Stimulated activated CD8-positive, alpha-beta memory T cell treated with anti-CD3 and anti-CD28 coated beads, Interleukin-7, amount 100 ng/mL, for 1 hour (primary cell): ENCODE results near the gene CBS.
"Not testable (repeated sequence)": the region's sequence is repeated elsewhere in the genome, so short reads cannot be mapped to it uniquely, and the experiment has no call there.

ENCODE experiments used
- DNase-seq, 2 donors: peaks; one replicate each; pipeline ENCODE4 v3.0.0-alpha.2; 2020; ENCODE audit warnings: low read depth in 2 of 2

Gene CBS

DNA sequence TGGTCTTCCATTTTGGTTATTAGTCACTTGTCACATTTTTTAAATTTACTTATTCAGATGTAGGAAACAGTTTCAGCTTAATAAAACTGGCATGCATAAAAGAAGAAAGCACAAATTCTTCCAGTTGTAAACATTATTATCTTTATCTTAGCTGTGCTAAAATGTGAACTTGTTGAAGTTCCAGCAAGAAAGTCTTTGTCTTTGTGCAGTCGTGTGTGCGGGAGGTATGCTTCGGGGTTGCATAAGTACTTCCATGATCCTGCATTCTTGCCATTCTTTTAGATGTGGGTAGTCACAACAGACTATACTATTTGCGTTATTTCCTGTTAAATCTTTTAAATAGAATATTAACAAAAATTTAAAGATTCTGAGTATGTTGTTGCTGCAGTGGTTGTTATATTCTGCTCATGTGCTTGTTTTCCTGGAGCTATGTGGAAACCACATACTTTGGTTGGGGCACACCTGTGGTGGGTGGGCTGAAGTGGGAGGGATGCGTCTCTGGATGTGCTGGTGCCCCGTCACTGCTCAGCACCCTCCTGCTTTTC is 49.9 kb downstream of the CBS start:
- no peak for DNase-seq

DNA sequence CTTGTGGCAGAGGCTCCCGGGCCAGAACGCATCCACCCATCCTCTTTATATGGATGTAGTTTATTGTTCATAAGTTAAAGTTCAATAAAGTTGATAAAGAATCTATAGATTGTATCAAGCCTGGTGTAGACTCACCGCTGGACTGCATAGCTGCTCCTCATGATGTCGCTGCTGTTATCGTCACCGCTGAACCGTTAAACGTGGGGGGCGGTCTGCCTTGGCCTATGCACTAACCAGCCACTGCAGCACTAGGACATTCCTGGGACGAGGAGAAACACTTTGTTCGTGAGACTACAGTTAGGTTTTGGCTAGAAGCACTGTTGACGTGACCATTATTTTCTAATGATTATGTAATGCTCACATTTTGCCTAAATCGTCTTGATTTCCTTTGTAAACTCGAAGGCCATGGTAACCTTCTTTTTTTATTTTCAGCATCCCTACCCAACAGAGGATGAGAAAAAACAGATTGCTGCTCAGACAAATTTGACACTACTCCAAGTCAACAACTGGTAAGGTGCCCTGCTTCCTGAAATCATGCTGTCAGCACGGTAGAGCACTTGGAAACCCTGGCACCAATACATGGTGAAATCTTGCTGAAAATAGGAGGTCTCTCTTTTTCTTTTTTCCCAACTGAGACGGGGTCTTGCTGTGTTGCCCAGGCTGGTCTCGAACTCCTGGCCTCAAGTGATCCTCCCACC is 51.0 kb downstream of the CBS start:
- no peak for DNase-seq

DNA sequence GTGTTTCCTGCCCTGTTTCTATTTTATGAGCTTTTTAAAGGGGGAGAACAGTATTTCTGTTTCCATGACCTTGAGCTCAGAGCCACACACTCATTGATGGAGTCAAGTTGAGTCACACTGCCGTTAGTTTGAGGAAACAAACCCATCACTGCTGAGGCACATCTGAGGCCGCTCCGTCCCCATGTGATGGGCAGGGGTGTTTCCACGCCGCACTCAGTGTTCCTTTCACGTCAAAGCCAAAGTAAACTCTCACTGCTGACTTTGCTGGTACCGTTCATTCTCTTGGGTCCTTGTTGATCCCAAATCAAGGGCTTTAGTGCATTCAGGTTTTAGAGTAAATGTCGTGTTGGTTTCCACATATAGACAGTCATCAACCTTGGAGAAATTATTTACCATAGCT is 52.5 kb downstream of the CBS start:
- DNase-seq: no peak

DNA sequence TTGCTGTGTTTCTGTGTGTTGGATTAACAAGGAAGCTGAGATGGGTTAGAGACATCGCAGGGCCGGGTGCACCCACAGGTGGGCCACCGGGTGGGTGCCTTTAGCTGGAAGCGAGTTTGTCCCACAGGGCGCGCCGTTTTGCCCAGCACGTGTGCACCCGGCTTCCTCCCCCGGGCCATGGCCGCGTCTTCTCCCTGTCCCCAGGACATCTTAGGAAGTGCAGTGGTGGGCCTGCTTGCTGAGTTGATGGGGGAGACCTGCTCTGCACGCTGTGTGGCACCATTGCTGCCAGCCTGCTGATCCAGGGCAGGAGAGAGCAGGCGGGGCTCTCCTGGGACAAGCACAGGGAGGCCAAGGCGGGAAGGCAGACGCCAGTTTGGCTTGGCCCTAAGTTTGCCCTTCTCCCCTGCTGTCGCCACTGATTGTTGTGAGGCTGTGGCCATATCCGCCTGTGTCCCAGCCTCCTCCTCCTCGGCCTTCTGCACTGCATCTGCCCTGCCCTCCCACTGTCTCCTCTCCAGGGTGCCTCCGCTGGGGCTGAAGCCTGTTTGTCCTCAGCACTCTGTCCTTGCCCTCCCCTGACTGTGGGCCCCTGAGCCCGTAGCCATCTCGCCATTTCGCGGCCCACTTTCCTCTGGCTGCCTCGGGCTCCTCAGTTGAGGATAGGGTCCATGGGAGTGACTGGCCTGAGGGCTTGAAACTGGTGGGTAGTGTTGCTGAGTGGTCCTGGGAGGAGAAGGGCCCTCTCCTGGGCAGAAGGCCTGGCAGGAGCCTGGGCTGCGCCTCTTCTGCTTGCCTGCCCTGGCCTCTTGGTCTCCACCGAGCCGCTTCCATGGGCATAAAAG is 53.7 kb downstream of the CBS start:
- DNase-seq: no peak

DNA sequence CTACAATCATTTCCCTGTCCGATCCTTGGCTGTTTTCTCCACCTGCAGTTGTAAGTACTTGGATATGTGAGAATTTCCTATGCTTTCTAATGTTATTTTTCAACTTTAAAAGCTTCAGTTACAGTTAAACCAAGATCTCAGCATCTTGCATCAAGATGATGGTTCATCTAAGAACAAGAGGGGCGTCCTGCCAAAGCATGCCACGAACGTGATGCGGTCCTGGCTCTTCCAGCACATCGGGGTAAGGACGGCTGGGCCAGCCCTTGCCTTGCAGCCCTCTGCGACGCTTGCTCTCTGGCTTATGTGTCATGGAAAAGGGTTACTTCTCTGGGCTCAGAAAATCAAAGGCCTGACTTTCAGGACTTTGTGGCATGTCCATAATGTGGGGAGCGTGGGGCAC is 54.4 kb downstream of the CBS start:
- DNase-seq: no peak

DNA sequence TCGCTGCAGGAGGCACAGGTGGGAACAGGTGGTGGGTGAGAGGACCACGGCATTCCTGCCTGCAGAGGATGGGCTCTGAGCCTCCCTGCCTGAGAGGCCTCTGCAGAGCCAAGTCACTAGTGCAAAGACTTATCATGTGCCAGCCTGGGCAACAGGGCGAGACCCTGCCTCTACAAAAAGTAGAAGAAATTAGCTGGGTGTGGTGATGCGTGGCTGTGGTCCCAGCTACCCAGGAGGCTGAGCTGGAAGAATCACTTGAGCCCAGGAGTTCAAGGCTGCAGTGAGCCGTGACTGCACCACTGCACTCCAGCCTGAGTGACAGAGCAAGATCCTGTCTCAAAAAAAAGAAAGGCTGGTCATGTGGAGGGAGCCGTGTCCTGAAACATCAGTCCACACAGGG is 54.9 kb downstream of the CBS start:
- no peak for DNase-seq

DNA sequence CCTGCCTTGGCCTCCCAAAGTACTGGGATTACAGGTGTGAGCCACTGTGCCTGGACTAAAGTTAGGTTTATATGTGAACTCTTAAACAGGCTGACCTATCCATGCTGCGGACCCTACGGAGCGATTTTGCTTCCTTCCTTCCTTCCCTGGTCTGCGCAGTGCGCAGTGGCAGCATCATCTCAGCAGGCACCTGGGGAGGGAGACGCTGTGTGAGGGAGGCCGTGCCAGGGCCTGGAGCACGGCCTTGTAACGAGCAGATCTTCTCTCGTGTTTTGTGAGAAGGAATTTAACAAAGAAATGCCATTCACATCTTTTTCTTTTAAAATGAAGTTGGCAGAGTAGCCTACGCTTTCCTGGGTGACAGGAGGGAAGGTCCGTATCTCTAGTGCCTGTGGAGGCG is 55.5 kb downstream of the CBS start:
- no peak for DNase-seq

DNA sequence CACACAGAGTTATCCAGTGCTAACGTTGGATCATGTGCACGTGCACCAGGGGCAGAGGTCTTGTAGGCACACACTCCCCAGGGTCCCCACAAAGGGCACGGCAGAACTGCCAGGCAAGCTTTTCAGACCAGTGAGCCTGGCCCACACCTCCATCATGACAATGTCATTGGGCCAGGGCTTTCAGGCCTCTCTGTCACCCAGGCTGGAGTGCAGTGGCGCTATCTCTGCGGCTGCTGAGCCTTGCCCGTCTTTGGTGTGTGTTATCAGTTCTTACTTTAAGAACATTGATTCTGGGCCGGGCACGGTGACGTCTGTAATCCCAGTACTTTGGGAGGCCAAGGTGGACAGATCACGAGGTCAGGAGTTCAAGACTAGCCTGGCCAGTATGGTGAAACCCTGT is 57.1 kb downstream of the CBS start:
- no peak for DNase-seq

DNA sequence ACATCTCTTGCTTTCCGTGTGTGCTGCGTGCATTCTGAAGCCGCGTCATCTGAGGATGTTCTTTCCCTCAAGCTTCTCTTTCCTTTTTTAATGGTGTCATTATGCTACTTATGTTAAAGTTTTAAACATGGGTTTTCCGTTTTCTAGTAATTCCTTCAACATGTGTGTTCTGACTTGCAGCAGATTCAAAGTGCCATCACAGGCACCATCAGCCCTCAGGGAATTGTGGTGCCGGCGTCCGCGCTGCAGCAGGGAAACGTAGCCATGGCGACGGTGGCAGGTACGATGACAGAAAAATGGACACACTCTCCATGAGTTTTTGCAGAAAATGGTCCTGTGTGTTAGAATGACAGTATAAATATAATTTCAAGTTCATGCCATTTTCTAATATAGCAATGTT is 58.9 kb downstream of the CBS start:
- DNase-seq: no peak

DNA sequence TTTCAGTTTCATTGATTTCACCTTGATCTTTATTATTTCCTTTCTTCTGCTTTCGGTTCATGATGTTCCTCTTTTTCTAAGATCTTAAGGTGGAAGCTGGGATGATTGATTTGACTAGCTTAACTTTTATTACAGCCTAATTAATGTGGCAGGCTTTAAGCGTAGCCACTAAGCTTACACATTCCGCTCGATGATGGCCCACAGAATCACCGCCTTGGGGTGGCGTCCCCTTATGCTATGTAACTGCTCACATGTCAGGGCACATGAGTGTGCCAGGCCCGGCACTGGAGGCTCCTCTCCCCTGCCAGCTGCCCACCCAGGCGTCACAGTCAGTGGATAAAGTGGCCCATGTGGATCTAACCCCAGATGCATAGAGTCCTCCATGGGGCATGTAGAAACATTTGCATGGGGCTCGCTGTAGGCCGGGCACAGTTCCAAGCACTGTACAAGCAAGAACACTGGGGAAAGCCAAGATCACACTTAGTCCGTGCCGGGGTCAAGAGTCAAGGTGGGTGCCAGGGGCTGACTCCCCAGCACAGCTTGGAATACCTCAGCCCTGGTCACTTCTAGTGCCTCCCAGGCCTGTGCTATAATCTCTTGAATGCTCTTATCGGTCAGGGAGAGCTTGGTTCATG is 59.6 kb downstream of the CBS start:
- DNase-seq: no peak

DNA sequence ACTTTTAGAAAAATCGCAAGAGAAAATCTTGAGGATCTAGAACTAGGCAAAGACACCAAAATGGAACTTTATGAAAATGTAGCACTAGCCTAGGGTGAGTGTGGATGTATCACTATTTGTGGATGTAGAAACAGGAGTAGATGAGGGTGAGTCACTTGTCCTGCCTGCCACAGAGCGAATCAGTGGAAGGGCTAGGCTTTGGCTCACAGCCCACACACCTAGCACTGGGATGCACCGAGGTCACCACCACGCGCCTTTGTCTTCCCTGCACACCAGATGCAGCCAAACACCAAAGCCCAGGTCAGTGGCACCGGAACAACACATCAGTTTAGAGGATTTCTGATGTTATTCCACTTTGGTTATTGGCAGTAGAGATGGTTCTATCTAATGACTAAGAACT is 63.0 kb downstream of the CBS start:
- DNase-seq: no peak

DNA sequence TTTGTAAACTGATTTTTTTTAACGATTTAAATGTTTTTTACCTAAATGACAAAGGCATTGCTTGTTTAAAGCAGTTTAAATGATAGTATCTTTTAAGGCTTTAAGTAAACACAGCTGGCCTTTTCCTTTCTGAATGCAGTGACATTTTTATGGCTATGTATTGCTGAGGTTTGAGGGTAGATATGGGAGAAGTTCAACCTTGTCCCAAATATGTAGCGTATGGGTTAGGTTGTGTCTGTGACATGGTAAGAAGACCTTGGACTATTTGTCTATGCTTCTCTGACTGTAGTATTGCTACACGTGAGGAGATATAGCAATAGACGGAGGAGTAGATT is 68.8 kb downstream of the CBS start:
- DNase-seq: no peak

DNA sequence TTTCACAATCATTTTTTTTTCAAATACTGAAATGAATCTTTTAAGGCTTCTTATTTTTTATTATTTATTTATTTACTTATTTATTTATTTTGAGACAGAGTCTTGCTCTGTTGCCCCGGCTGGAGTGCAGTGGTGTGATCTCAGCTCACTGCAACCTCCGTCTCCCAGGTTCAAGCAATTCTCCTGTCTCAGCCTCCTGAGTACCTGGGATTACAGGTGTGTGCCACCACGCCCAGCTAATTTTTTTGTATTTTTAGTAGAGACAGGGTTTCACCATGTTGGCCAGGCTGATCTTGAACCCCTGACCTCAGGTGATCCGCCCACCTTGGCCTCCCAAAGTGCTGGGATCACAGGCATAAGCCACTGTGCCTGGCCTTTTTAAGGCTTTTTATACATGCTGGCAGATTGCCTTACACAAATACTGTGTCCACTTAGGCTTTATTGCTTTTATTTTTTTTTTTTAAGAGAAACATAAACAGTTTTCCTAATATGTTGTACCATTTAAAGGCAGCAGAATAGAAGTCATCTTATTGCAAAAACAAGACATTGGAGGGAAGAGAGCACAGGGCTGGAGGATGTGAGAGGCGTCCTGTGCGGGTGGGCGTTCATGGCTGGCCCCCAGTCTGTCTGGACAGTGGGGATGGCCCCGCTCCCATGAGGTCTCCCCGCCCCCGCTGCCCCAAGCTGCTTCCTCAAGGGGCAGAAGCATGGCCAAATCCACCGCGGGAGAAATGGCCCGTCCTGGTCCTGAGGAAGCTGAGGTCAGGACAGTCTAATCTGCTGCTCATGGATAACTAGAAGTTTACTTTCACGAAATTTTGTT is 69.4 kb downstream of the CBS start:
- not testable (repeated sequence) for DNase-seq

DNA sequence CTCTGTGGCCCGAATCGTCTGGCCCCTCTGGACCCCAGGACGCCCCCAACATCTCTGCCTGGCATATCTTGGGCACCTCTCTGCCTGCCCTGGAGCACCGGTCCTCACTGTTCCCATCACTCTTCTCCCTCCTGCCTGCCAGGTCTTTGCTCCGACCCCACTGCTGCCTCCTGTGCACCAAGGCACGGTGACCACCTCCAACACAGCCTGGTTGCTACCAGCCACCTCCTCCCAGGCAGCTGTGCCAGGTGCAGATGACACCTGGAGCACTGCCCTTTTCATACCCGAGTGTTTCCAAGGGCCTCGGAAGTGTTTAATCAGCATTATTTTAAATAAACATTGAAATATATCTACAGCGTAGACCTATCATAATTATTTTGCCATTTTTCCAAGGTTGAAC is 70.0 kb downstream of the CBS start:
- DNase-seq: no peak

DNA sequence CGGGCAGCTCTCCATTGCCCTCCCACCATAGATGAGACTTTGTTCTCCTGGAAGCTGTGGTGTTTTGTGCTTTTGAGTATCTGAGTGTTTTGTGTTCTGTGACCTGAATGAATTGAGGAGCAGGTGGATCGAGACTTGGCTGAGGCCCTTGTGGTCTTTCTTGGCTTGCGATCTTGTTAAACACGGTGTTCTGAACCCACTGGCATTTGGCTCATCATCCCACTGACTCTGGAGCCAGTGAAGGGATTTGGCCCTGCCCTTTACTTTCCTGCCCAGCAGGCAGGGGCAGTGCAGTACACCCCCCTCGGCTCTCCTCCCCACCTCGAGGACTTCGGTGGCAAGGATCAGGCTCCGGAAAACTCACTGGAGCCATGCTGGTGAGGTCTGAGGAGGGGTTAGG is 70.7 kb downstream of the CBS start:
- DNase-seq: no peak
